Fibroblast of the aortic adventitia (primary cell): ENCODE results near the gene USO1. TPM values are rescaled to one million over a fixed set of nuclear protein-coding genes. Genes with fewer than 3 reads are reported as not detected.
A peak's percentile ranks its signal among the peaks of the same experiment; 100 is the strongest.

Source experiments
- DNase-seq: peaks from one replicate; pipeline ENCODE4 v3.0.0-alpha.2; 2010; ENCODE audit warnings: low read depth
- H3K4me3 ChIP-seq: 2 replicates; pipeline ENCODE4 v1.5.1; 2011; ENCODE audit warnings: low read depth, mild to moderate bottlenecking, control low read depth, low read length, moderate library complexity
- total RNA-seq: library from RNA; depleted of rRNA; stranded (reverse); fragments of >200 nt; gene quantifications from 2 replicates; pipeline ENCODE4 v1.2.3, GENCODE V29; 2012; ENCODE audit warnings: low replicate concordance
- TF ChIP-seq, protein P1 (sequence below): IDR thresholded peaks from 2 replicates; pipeline ENCODE4 v1.5.1; 2011; ENCODE audit warnings: mild to moderate bottlenecking, low read length, control low read depth, inconsistent platforms; ENCODE audit not compliant: insufficient read depth

USO1 gene
- total RNA-seq, 1 donor = 124 TPM

DNA sequence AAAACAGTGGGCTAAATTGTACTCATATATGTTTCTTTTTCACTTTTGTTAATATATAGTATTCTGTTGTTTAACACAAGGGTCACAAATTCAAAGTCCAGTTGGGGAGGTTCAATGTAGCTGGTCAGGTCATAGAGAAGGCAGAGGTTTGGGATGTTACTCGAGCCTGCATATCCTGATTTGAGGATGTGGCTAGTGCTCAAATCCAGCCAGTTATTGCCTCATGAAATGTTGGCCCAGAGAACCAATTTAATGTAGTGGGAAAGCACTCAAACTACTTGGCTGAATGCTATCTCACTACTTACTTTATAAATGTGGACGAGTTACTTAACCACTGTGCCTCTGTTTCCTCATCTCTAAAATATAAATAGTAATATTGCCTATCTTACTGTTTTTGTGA lies 12.5 kb downstream of the USO1 start:
- no peak overlapping the region for H3K4me3 ChIP-seq
- DNase-seq = peak; percentile 71
- TF ChIP-seq, protein P1, sequence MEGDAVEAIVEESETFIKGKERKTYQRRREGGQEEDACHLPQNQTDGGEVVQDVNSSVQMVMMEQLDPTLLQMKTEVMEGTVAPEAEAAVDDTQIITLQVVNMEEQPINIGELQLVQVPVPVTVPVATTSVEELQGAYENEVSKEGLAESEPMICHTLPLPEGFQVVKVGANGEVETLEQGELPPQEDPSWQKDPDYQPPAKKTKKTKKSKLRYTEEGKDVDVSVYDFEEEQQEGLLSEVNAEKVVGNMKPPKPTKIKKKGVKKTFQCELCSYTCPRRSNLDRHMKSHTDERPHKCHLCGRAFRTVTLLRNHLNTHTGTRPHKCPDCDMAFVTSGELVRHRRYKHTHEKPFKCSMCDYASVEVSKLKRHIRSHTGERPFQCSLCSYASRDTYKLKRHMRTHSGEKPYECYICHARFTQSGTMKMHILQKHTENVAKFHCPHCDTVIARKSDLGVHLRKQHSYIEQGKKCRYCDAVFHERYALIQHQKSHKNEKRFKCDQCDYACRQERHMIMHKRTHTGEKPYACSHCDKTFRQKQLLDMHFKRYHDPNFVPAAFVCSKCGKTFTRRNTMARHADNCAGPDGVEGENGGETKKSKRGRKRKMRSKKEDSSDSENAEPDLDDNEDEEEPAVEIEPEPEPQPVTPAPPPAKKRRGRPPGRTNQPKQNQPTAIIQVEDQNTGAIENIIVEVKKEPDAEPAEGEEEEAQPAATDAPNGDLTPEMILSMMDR = no peak

DNA sequence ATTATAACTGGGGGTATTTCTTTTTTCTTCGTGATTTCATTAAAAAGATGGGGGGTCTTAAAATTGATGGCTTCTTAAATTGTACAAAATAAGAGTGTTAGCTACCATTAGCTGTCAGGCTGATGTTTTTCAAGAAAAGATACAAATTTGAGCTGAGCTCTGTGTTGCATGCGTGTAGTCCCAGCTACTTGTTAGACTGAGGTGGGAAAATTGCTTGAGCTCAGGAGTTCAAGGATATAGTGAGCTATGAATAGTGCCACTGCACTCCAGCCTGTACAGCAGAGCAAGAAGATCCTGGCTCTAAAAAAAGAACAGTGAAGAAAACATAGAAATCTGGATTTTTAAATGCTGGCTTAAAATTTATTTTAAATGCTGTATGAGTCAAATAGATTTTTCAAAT lies 13.0 kb downstream of the USO1 start:
- no peak for DNase-seq
- no peak overlapping the region for H3K4me3 ChIP-seq
- TF ChIP-seq, protein P1 = no peak

DNA sequence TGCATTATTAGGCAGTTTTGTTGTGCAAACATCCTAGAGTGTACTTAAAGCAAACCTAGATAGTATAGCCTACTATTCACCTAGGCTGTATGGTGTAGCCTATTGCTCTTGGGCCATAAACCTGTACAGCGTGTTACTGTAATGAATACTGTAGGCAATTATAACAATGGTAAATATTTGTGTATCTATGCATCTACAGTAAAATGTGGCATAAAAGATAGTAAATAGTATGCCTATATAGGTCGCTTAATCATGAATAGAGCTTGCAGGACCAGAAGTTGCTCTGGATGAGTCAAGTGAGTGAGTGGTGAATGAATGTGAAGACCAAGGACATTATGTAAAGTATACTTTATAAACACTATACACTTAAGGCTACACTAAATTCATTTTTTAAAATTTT lies 16.6 kb downstream of the USO1 start:
- no peak overlapping the region for H3K4me3 ChIP-seq
- TF ChIP-seq, protein P1 = no peak
- DNase-seq = no peak

DNA sequence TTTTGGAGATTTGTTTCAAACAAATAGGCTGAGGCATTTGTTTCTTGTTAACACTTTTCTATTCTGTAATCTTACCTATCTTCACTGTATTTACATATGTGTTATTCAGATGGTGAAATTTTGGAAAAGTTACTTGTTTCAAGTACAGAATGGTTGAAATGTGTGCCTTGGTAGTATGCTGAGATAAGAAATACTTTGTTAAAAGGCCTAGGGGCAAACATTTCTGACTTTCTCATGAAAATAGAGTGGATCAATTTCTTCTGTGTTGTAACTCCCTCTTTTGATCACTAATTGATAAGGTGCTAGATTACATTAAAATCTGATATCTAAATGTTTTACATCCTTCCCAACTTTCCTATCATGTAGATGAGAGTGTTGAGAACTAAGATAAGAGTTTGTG lies 18.1 kb downstream of the USO1 start:
- H3K4me3 ChIP-seq = no peak overlapping the region
- DNase-seq = peak; percentile 15
- TF ChIP-seq, protein P1 = no peak

DNA sequence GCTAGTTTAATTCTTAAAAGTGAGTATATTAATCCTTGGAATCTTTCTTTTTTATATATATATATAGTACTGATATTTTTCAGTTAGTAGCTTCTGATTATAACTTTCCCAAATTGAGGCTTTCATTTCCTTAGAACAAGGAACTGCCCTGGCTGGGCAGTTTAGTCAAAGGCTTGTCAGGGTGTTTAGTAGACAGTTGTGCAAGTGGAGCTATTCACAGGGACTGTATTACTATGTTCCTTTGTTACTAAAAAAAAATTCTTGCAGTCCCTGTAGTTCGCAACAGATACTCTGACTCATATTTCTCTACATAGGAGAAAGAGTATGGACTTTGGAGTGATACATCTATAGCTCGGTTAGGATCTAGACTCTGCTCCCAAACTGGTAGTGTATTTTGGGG lies 20.8 kb downstream of the USO1 start:
- TF ChIP-seq, protein P1 = no peak
- no peak overlapping the region for H3K4me3 ChIP-seq
- DNase-seq = peak; percentile 70

DNA sequence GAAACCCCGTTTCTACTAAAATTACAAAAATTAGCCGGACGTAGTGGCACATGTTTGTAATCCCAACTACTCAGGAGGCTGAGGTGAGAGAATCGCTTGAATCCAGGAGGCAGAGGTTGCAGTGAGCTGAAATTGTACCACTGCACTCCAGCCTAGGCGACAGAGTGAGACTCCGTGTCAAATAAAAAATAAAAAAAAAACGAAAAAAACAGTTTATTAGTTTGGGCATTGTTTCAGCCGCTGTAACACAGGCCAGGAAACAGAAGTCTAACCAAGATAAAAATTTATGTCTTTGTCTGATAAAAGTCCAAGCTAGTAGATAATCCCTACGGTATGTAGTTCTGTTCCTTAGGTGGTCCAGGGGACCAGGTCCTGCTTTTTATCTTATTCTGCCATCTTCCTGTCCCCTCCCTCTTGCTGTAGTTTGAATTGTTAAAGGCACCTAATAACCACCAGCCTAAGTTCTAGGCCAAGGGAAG lies 21.4 kb downstream of the USO1 start:
- no peak for DNase-seq
- no peak overlapping the region for H3K4me3 ChIP-seq
- TF ChIP-seq, protein P1 = no peak

DNA sequence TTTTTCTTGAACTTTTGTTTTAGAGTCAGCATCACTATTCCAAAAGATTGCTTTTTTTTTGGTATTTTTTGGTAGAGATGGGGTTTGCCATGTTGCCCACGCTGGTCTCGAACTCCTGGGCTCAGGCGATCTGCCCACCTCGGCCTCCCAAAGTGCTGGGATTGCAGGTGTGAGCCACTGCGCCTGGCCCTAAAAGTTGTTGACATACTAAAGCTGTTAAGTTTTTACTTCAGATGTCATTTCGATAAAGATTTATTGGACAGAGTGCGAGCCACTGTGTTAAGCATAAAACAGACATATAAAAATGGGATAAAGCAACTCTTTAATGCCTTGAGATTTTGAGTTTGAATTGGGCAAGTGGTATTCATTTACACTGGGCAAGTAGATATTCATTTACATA lies 28.3 kb downstream of the USO1 start:
- DNase-seq = no peak
- TF ChIP-seq, protein P1 = no peak
- H3K4me3 ChIP-seq = no peak overlapping the region
